ENCODE data around the gene BPIFB2.
"Not testable (repeated sequence)": the region's sequence is repeated elsewhere in the genome, so short reads cannot be mapped to it uniquely, and the experiment has no call there.

The BPIFB2 gene

DNA sequence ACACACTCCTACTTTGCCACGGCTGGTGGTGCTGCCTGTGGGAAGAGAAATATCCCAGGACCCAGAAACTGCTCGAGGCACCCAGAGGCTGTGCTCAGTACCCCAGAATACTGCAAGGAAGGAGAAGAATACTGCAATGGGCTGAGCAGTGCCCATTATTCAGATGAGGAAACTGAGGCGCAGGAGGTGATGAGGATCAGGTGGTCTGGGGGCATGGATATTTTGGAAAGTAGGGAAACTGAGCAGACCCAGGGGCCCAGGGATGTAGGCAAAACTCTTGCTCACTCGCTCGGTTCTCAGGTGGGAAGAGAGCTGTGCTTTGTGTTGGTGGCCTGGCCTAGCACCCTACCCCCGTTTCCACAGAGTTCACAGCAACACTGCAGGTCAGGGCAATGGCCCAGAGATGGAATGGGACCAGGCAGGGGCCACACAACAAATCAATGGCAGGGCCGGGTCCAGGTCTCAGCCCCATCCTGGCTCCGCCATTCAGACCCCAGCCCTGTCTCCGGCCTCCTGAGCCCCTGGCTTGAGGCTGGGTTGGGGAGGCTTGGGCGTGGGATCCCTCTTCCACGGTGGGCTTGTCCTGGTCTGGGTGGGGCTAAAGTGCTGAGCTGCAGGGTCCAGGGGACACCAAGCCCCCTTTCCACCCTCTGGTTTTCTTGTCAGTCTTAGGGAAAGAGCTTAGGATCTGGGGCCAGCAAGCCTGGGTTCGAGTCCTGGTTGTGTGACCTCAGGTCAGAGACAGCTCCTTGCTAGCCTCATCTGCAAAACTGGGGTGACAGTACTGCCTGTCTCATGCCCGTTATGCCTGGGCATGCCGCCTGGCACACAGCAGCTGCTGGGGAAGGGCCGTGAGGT is 37.2 kb upstream of the BPIFB2 start:
- no peak for DNase-seq

DNA sequence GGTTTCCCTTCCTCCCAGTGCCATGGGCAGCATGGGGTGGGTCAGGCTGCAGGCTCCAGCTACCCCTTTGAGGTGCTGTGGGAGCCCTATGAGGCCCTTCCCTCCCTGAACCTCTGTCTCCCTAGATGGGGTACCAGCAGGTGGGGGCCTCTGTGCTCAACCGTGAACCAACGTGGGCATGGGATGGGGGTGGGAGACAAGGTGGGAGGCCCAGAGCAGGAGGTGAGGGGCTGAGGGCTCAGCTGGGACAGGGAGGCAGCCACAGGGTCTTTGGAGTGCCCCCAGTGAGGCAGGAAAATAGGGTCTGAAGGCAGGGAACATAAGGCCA is 36.6 kb upstream of the BPIFB2 start:
- DNase-seq: no peak

DNA sequence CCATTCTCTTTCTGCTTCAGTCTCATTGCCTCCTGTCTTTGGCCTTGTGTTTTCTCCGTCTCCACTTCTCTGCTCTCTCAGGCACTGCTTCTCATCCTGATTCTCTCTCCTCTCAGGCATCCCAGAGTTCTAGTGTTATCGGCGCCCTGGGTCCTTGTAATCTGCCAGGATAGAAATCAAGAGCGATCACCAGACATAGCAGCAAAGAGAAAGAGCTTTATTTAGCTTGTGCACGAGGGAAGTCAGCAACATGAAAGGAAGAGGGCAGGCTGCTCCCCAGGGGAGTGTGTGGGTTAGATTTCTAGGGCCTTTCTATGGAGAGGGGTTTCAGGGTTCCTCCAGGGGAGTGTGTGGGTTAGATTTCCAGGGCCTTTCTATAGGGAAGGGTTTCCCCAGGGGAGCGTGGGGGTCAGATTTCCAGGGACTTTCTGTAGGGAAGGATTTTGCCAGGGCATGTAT is 35.8 kb upstream of the BPIFB2 start:
- DNase-seq: no peak

DNA sequence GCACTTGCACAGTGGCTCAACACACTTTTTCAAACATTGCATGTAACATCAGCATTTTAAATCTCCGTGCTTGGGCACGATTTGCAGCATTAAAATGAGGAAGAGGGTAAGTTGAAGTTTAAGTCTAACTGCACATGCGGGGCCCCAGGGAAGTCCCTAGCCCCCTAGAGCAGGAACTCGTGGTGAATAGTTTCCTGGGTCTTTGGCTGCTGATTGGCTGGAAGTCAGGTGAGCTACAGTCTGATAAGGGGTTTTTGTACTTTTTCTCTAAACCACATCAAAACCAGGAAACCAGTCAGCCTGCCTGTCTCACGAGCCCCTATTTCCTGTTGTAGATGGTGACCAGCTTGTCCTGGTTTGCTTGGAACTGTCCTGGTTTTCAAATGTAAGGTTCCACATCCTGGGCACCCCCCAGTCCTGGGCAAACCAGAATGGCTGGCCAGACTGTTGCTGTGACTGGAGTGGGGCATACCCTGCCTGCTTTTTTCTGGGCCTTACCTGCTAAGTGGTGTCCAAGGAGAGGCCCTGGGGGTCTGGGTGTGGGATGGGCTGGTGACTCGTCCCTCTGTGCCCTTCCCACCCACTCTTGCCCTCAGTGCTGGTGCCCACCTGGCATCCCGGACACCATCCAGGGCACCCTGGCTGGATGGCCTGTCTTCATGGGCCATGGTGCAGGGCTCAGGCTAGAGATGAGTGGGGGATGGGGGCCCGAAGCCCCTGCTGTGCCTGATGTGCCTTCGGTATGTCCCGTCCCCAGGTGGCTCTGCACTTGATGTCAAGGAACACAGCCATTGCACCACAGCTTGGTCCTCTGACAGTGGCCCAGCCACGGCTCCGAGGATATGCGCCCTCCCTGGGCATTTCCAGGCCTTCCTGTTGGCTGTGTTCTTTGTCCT is 35.1 kb upstream of the BPIFB2 start:
- no peak for DNase-seq

DNA sequence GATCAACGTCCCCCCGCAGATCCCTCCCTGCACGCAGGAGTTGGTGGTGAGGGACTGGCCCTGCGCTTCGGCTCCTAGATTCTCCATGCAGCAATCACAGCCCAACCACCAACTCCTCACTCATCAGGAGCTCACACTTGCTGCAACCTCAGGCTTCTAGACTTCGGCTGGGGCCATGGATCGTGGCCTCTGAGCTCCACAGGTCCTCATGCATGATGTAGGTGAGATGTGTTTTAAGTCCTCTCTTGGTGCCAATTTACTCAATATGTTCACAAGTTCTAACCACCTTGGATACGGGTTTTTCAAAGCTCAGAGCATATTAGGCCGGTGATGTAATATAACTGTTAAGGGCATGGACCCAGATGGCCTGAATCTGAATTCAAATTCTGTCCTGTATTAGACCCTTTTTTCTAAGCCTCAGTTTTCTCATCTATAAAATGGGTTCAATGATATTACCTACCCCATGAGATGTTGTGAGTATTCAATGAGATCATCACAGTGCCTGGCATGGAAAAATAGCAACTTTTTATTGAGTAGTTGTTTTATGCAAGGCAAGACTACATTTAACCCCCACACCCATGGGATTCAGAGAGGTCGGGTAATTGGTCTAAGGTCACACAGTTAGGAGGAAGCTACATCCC is 34.3 kb upstream of the BPIFB2 start:
- DNase-seq: no peak

DNA sequence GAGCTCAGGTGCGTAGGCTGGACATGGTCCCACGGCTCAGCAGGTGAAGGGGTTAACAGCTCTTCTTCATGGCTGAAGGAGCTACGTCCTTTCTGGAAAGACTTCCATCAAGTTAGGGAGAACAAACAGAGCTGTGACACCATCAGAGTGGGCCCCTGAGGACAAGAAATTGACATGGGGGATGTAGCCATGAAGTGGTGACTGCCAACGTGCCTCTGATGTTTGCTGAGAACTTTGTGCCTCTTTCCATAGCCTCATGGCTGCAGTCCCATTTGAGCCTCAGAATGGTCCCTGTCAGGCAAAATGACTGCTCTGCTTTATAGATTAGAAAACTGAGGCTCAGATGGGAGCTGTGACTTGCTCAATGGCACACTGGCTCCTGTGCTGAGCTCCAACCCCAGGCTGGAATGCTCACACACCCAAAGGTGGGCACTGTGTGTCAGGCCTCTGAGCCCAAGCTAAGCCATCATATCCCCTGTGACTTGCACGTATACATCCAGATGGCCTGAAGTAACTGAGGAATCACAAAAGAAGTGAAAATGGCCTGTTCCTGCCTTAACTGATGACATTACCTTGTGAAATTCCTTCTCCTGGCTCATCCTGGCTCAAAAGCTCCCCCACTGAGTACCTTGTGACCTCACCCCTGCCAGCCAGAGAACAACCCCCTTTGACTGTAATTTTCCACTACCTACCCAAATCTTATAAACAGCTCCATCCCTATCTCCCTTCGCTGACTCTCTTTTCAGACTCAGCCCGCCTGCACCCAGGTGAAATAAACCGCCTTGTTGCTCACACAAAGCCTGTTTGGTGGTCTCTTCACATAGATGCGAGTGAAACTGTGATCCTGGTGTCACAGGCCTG is 33.1 kb upstream of the BPIFB2 start:
- not testable (repeated sequence) for DNase-seq

DNA sequence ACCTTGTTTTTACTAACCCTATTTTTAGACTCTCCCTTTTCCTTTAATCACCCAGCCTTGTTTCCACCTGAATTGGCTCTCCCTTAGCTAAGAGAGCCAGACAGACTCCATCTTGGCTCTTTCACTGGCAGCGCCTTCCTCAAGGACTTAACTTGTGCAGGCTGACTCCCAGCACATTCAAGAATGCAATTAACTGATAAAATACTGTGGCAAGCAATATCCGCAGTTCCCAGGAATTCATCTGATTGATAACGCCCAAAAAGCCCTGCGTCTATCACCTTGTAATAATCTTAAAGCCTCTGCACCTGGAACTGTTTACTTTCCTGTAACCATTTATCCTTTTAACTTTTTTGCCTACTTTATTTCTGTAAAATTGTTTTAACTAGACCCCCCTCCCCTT is 32.4 kb upstream of the BPIFB2 start:
- not testable (repeated sequence) for DNase-seq

DNA sequence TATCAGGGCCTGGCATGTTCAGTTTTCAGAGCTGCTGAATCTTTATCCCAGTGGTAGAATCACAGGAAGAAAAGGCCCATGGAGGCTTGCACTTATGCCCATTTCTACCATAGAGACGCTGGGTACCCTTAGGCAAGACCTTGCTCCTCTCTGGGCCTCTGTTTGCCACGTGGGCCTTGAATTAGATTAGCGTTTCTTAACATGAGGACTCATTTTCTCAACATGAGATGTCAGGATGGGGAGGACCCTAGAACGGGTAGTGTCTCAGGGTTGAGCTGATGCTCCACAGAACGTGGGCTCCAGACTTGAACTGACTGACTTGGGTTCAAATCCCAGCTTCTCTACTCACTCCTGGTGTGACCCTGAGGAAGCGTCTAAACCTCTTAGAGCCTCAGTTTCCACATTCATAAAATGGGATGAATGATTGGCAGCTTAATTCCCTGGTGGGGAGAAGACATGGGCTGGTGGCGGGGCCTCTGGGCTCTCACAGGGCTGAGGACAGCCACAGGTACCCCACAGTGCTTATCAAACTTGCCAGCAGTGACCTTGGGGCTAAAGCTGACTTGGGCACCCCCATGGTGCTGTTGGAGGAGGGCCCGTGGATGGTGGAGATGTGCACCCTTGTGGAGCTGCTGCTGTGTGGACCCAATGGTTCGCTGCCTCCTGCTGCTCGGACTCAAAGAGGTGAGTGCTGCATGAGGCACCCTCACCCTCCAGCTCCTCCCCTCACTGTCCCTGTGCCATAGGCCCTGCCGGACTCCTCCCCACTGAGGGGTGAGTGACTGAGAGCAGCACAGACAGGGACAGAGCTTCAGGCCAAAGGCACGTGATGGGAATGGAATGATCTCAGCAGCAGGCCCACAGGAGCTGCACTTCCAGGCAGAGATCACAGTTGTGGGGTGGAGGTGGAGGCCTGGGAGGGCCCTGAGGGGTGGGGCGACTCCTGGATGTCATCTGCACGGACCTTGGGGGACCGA is 31.5 kb upstream of the BPIFB2 start:
- DNase-seq: no peak

DNA sequence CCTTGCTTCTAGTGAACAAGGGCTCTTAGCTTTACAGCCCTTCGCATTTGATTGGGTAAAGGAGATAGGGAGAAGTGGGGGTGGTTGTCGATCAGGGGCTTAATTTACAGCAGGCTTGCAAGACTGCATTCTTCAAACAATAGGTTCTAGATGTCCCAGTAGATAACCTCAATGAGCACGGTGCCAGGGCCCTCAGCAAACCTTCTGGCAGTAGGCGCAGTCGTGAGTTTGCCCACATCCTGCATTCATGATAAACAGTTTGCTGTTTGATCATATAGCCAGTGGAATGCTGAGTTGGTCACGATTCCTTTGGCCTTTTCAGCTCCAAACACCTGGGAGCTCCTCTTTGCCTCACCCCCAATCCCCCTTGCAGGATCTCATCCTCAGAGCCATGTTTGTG is 30.8 kb upstream of the BPIFB2 start:
- no peak for DNase-seq

DNA sequence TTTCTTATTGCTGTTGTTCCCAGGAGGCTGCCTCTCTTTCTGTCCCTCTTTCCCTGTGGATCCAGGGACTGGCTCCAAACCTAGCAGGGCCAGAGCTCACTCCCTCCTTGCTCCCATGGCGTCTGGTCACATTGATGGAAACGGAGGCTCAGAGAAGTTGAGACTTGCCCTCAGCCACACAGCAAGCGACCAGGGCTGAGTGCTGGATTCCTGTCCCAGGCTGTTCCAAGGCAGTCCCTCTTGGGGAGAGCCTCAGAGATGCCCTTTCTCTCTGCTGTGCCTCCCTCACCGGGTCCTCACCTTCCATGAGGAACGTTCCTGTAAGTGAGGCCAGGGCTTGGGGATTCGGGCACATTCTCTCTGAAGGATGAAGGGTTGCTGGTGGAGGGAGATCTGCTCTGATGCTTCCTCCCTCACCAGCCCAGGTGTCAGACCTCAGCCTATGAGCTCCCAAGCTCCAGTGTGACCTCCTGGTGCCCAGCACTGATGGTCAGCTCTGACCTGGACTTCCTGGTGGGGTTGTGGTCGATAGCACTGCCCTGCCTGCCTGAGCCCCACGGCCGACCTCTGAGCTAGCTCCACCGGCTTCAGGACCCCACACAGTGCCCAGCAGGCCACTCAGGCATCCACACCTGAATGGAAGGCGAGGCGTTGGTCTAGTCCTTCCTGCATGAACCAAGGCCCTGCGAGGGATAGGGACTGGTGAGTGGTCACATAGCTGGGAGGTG is 30.1 kb upstream of the BPIFB2 start:
- no peak for DNase-seq

DNA sequence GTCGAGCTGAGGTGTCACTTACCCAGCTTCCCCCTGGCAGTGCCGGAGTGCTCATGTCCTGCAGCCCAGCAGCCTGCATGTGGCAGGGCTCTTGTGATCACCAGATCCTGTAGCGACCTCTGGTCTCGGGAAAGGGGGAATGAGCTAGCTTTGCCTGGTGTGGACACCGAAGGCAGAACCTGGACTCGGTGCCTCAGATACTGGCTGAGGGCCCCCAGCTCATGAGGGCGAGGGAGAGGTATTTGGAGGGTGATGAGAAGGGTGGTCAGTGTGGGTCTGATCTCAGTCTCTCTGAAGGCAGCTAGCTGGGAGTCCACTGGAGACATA is 29.5 kb upstream of the BPIFB2 start:
- no peak for DNase-seq

DNA sequence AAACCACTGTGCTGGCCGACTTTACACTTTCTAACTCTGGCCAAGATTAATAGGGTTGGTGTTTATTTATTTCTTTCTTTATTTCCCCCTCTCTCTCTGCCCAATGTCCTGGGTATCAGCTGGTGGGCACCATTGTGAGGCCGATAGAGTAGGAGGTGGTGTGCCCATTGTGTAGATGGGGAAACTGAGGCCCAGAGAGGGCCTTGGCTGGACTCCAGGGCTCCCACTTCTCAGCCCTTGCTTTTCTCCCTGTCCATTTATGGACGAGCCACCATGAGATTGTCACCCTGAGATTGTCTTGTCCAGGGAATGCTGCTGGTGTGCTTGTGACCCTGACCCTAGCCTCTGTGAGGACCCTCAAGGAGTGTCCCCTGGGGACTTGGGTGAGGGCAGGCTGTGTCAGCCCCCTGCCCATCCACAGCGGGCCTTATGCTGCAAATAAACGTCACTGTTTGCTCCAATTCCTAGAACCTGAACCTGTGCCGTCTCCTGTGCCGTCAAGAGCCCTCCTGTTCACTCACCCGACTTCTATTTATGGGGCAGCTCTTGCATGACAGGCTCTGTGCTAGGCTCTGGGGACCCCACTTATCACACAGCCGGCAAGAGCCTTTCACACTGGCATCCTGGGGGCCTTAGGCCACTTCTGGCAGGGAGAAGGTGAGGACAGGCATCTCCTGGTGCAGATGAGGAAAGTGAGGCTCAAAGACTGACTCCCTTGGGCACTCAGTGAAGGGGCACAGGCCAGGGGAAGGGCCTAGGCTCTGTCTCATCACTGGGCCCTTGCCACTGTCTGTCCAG is 28.1 kb upstream of the BPIFB2 start:
- DNase-seq: no peak

DNA sequence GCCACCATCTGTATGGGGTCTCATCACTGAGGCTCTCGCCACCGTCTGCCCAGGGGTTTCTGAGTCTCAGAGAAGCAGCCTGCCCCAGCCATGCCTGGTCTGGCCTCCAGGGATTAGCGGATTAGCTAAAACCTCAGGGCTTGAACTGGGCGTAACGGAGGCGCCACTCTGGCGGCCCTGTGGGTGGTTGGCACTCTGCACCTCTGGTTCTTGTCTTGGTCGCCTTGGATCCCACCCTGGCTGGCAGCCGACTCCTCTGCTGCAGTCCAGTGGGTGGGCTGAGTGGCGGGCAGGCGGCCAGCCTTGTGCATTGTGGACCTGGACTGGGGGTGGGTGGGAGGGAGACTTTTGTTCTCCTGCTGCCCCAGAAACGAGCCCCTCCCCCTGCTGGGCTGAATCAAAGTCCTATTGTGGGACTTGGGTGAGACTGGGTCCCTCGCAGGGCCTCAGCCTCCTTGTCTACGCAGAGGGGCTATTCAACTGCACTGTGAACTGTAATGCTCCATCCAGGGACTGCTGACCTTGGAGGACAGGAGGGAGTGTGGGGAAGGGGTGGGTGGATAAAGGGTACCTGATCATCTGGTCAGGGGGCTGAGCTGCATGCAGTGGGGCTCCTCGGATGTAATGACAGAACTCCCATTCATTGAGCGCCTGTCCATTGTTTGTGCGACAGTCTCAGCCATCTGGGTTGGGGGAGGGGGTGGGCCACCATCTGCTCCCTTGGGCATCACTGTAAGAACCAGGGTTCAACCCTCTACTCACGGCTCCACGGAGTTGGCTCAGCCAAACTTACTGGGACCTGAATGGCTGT is 27.2 kb upstream of the BPIFB2 start:
- no peak for DNase-seq

DNA sequence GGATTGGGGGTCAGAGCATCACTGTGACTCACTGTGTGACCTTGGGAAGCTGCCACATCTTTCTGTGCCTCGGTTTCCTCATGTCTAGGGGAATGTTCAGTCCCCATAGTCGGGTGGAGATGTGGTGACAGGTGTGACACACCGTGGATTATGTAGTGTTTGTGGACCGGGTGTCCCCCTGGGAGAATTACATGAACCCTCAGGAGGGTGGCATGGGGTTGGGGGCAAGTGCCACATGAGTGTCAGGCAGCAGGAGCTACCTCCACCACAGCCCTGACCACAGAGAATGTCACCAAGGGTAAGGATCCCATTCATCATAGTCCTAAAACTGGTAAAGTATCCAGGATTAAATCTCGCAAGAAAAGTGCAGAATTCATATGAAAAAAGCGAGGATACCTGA is 26.5 kb upstream of the BPIFB2 start:
- no peak for DNase-seq

DNA sequence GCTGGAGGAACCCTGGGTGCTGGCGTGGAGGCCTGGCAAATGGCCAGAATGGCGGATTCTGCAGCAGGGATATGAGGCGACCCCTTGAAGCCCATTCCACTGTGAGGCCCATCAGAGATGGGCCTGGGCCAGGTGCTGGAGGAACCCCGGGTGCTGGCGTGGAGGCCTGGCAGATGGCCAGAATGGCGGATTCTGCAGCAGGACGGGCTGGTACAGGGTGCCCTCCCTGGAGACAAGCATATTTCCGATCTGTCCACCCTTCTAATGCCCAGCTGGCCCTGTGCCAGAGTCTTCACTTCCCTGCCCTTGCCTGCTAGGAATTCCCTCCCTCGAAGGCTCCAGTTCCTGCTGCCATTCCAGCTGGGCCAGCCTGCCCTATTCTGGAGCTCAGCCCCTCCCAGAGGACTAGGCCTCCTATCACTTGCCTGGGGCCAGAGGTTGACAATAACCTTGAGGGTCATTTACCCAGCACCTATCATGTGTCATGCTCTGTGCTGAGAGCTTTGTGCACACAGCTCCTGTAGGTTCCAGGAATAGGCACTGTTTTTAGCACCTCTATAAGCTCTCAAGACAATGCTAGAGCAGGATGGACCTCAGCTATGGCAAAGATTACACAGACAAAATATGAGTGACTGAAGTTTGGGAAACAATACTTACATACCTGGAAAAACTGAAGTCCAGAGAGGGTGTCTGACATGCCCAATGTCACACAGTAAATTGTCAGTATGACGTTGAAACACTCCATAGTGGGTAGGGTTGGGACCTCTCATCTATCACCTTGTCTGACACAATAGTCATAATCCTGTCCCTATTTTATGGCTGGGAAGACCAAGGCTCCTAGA is 24.7 kb upstream of the BPIFB2 start:
- no peak for DNase-seq

DNA sequence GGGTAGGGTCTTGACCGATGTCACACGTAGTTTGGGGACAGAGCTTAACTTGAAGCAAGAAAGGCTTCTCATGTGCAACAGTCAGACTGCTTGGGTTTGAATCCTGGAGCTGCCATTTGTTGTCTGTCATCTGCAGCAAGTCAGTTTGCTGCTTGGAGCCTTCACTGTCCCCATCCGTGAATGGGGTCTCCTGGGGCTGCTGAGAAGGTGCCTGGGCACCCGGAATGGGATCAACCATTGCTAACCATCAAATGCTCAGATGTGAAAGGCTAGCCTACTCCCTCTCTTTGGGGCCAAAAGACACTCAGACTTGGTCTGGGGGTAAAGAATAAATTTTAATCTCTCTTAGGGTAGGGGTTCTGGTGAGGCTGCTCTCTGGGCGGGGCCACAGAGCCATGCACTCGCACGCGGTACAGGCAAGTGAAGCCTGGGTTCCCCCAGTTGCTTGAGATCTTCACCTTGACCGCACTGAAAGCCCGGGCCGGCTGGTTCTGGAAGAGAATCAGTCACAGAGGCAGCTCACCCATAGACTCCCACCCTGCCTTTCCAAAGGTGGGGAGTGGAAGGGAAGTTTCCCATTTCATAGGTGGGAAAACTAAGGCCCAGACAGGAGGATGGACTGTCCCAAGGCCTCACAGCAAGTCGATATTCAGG is 23.9 kb upstream of the BPIFB2 start:
- no peak for DNase-seq

DNA sequence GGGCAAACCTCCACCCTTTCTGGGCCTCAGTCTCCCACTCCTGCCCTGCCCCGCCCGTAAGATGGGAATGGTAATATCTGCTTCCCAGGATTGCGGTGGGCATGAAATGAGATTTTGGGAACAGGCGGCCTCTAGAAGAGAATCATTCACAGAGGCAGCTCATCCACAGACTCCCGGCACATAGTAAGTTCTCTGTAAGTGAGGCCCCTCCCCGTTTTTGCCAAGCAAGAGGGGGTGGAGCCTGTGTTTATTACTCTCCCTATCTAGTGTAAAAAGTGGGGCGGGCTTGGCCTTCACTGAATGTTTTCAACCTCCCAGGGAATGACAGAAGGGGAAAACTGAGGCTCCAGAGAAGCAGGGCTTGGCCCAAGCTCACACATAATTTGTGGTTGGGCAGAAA is 23.3 kb upstream of the BPIFB2 start:
- no peak for DNase-seq
